ENCODE data around the gene TECPR2. TPM values are rescaled to one million over a fixed set of nuclear protein-coding genes. Genes with fewer than 3 reads are reported as not detected.

The TECPR2 gene
- total RNA-seq, 1 donor from 2014 or later = 38.1 TPM

DNA sequence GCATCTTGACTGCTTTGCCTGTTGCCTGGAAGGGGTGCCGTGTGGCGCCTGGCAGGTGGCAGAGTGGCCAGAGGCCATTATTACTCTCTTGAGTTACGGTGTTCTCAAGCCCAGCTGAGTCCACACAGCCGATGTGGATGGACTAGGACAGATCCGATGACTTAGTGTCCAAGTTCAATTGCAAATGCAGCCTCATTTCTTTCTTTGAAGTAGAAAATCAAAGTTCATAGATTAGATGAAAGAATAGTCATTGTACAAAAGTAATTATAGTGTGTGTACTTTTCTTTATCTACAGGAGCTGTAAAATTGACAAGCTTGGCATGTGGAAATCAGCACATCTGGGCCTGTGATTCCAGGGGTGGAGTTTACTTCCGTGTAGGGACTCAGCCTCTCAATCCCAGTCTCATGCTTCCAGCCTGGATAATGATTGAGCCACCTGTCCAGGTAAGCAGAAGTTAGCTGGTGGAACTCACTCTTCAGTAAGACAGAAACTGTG lies 102.2 kb downstream of the TECPR2 start:
- DNase-seq (ENCODE audit: low spot score) = peak; percentile 38

DNA sequence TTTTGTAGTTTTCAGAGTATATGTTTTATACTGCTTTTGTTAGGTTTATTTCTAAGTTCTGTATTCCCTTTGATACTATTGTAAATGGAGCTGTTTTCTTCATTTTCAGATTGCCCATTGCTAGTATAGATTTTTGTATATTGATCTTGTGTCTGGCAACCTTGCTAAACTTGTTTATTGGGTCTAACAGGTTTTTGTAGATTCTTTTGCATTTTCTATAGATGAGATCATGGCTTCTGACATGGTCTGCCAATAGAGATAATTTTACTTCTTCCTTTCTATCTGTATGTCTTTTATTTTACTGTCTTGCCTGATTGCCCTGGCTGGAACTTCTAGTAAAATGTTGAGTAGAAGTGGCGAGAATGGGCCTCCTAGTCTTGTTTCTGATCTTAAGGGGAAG lies 106.5 kb downstream of the TECPR2 start:
- no peak for DNase-seq (ENCODE audit: low spot score)

DNA sequence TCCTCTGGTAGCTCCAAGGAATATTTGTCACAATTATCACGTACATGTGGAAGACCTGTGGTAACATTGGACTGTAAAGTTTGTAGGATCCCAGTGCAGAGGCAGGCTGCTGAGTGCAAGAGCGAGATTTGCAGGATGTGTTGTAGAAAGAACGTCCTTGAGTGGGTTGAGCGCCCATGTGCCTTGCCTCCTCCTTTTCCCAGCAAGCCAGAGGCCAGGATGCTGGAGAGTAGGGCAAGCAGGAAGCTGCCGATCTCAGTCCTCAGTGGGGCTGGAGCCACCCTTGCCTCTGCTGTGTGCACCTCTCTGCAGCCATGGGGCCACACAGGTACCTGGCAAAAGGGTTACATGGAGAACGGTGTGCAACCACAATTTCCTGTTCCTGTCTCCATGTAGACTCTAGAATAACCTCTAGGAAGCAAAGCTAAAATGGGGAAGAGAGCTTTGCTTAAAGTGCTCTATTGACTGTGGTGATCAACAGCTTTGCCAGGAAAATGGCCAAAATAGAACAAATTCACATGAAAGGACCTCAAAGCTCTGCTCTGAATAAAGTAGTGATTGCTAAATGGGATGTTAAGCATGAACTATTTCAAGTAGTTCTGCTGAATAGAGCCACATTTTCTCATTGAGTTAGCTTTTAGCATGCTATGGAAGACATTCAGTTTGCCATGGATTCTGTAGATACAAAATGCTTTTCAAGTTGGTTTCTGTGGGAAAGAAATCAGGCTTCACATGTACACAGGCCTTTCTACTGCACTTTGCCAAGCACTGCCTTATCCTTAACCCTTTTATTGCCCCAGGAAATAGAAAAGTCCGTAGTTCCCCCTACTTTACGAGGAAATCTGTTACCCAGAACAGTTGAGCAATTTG lies 109.4 kb downstream of the TECPR2 start:
- no peak for DNase-seq (ENCODE audit: low spot score)

DNA sequence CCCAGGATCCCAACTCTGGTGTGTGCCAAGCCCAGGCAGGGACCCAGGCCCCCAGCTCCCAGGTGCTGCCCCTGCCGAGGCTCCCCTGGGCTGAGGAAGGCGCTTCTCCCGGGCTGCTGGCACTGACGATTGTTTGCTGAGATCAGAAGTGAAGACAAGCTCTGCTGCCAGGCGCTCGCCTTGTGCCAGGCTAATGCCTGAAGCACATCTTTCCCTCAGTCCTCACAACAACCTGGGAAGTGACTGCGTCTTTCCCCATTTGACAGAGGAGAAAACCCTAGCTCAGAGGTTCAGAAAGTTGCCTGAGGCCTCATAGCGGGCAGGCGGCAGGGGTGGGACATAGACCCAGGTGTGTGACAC lies 110.0 kb downstream of the TECPR2 start:
- no peak for DNase-seq (ENCODE audit: low spot score)

DNA sequence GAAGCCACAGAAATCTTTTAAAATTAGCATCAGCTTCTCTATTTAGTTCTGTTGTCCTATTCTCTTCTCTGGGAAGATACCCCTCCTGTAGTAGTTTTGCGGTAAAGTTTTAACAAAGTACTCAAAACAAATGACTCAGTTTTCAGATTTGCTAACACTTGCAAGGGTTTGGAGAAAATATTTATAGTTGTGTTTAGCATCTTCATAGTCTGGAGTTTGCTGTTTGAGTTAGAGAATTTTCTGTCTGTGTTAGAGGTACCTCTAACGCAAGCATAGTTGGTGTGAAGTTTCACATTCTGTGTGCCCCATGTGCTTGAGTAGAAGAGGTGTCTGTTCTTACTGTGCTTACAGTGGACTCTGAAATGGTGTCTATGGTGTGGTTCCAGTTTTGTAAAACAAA lies 110.8 kb downstream of the TECPR2 start:
- no peak for DNase-seq (ENCODE audit: low spot score)

DNA sequence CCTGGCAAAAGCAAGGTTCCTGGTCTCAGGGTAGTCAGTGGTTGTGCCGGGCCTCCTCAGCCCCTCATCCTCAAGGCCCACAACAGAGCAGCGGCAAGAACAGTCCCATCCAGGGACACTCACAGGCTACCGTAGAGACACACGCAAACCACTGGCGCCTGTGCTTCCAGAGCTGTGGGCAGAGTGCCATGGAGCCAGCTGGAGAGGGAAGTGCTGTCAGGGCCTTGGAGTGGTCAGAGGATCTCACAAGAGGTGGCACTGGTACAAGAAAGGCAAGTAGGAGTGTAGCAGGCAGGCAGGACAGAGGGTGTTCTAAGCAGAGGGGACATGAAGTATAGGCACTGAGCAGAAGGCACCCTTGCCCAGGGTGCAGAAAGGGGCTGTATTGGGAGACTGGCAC lies 112.2 kb downstream of the TECPR2 start:
- peak; percentile 76 for DNase-seq (ENCODE audit: low spot score)

DNA sequence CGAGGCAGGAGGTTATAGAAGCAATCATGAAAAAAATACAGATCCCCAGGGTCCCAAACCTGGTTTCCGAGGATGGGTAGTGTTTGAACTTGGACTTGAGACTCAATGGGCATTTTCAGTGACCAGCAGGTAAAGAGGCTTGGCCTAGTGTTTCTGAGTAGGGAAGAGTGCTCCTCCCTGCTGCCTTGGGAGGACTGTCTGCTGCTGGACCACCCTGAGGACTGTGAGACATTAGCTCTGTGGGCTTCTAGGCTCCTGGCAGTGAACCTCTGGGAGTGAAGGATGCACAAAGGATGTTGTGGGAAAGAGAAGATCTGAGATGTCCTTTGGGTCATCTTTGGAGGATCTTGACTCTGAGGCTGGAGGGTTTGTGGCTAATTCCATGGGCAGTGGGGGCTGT lies 116.4 kb downstream of the TECPR2 start:
- no peak for DNase-seq (ENCODE audit: low spot score)

DNA sequence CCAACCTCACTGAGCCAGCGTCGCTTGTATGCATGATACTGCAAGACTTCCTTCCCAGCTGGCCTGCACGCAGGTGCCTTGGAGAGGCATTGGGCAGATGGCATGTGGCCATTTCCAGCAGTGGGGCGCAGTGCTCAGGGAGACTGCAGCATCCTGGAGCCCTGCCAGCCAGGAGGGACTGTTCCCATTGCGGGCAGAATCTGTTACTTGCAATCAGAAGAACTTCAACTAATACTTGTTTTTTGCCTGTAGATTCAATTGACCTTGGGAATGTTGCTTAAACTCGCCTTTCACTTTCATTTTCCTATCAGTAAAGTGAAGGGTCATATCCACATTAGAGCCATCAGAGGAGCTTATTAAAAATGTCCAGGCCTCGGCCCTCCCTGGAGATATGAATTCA lies 117.0 kb downstream of the TECPR2 start:
- peak; percentile 57 for DNase-seq (ENCODE audit: low spot score)

DNA sequence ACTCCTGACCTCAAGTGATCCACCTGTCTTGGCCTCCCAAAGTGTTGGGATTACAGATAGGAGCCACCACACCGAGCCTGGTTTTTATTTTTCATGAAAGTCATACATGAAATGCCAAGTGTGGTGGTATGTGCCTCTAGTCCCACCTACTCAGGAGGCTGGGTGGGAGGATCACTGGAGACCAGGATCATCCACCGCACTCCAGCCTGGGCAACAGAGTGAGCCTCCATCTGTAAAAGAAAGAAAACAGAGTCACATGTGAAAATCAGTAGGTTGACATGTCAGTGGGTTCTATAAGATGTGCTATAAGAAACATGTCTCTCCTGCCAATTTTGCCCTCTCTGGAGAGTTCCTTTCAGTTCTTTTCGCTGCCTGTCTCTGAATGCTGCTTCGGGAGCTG lies 118.6 kb downstream of the TECPR2 start:
- no peak for DNase-seq (ENCODE audit: low spot score)

DNA sequence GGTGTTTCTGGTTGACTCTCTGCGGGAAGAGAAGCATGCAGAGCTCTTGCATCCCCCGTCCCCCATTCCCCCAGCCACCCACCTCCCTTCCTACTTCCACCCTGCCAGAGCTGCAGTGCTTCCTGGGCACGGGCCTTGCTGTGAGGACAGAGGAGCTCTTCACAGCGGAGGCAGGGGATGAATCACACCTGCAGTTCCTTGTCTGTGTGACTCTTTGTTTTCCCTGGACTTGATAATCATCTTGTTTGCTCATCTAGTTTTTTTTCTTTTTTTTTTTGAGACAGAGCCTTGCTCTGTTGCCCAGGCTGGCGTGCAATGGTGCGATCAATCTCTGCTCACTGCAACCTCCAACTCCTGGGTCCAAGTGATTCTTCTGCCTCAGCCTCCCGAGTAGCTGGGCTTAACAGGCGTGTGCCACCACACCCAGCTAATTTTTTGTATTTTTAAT lies 119.1 kb downstream of the TECPR2 start:
- DNase-seq (ENCODE audit: low spot score) = peak; percentile 45

DNA sequence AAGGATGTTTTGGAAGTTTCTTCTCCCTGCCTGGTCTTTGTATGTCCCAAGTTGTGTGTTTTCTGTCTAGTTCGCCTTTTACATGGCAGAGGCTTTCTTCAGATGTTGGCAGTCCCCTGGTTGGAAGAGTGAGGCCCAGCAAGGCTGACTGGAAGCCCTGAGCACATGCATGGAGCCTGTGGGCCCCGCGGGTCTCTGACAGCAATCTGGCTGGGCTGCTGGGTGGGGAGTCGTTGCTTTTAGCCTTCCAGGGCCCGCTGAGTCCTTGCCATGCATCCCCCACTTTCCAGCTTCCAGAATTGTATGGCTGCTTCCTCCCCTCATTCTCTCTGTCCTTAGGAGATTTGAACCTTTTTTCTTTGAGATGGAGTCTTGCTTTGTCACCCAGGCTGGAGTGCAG lies 121.6 kb downstream of the TECPR2 start:
- no peak for DNase-seq (ENCODE audit: low spot score)

DNA sequence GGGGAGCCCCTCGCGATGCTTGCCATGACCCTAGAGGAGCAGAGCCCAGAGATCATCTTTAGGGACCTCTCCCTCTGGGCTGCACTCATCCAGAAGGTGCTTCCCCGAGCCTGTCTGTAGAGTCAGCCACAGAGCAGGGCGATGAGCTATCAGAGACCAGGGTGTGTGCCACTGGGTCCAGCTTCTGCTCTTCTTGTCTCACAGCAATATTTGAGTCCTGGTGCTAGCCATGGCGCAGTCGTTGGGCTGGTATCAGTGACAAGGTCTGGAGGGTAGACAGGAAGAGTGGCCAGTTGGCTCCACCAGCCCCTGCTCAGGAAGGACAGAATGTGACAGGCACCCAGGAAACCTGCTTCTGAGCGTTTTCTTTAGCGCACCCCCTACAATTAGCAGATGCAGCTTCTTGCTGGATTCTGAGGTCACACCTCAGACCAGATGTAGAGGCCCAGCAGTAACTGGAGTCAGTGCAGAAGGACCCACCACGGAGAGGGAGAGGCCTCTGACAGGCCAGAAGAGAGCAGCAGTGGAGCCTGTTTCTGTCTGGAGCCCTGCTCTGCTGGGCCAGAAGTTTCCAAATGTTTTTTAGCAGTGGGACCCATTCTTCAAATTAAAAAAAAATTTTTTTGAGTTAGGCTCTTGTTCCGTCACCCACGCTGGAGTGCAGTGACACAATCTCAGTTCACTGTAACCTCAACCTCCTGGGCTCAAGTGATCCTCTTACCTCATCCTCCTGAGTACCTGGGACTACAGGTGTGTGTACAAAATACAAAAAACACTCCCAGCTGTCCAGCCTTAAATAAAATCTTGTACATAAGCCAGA lies 123.2 kb downstream of the TECPR2 start:
- no peak for DNase-seq (ENCODE audit: low spot score)

DNA sequence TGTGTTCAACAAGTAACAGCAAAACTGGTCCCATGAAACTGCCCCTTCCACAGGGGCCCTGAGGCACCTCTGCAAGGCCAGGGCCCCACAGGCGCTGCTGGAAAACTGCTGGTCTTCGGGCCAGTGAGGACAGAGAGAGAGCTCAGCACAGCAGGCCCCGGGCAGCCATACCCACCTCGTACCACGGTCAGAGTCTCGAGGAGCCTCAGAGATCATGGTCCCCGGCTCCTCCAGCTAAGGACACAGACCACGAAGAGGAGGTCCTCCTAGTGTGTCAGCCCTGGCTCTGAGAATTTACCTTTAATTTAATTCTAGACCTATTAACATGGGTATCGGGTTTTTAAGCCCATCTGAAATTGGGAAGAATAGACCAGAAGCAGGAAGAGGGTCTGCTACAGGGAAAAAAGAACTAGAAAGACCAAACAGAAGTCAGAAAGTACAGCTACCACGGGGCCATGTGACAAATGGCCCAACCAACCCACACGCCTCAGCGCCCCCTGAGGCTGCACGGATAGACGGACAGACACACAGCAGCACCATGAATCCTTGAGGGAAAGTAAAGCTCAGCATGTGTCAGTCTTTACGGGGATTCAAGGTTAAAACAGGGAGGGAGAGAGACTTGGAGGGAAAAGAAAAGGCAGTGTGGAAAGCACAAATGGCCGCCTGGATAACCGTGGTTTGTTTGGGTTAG lies 123.9 kb downstream of the TECPR2 start:
- DNase-seq (ENCODE audit: low spot score) = no peak

DNA sequence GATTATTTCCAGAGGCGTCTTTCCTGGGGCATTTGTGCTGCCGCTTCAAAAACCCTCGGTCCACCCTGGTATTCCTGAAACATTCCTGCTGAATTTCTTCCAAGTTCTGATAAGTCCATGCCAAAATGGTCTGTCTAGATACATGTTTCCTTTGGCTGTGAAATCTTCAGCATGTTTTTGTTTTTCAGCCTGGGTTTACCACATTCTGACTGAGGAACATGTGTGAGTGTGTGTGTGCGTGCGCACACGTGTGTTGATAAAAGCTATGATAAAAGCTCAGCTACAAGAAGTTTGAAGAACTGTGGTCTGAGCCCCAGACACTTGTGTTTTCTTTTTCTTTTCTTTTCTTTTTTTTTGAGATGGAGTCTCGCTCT lies 124.5 kb downstream of the TECPR2 start:
- no peak for DNase-seq (ENCODE audit: low spot score)

DNA sequence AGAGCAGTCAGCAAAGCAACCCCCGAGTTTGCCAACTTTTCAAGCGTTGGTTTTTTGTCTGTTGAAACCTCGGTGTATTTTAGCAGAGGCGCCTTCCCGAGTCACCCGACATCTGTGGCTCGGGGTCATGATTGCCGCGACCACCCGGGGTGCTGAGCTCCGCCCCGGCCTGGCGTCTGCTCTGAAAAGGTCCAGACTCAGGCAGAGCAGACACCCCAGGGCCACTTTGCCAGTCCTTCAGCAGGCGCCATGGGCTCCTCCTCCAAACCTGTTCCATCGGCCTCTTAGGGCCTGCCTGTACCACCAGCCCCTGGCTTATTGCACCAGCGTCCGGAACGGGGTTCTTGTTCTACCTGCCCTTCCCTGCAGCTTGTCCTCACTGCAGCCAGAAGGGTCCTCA lies 127.7 kb downstream of the TECPR2 start:
- no peak for DNase-seq (ENCODE audit: low spot score)

DNA sequence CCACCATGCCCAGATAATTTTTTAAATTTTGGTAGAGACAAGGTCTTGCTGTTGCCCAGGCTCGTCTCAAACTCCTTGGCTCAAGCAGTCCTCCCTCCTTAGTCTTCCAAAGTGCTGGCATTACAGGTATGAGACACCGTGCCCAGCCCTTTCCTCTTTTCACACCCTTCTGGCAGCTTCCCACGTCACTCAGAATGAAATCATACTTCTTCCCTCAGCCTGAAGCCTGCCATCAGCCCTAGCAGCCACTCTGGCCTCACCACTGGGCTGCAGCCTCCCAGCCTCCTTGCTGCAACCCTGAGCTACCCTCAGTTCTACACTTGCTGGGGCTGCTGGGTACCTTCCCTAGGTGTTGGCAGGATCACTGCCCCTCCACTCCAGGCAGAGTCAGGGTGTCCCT lies 128.6 kb downstream of the TECPR2 start:
- DNase-seq (ENCODE audit: low spot score) = no peak

DNA sequence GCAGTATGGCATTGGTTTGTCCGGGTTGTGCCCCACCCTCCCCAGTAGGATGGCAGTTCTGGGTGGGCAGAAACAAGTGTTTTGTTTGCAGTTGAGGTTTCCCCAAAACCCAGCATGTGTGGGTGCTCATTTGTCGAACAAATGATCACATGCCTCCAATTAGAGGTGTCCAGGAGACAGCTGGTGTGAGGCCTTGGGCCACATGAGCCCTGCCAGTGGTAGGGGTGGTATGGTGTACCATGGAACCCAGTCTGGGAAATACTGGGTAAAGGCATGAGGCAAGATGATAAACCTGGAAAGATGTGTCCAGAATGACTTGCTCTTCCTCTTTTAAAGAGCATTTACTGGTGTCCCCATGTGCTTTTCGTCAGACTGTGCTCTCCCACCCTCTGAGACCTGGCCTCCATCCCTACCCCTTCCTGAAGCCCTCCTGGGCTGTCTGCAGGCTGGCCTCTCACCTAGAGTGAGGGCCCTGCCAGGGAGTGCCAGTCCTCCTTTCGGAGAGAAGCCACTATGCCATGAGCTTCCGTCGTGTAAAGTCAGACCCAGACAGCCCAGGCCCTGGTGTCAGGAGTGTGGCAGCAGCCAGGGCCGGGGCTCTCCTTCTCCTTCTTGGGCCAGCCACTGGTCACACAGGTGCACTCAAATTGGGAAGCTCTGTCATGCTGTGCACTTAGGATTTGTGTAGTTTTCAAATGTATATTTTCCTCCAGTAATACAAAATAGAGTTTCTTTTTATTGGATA lies 129.2 kb downstream of the TECPR2 start:
- no peak for DNase-seq (ENCODE audit: low spot score)

DNA sequence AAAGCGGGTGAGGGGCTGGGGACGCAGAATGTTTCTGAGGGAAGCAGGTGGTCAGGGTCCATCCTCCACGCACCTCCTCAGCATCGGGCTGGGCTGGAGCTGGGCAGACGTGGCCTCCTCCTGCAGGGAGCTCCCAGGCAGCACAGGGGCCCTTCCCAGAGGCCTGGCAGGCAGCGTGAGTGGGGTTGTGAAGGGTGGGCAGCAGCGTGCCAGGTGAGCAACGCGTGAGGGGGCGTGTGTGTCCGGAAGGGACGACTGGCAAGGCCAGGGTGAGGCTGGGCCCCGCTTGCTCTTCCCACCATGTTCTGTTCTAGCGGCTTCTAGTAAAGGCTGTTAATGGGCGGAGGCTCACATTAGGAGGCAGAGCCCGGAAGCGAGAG lies 129.8 kb downstream of the TECPR2 start:
- no peak for DNase-seq (ENCODE audit: low spot score)

DNA sequence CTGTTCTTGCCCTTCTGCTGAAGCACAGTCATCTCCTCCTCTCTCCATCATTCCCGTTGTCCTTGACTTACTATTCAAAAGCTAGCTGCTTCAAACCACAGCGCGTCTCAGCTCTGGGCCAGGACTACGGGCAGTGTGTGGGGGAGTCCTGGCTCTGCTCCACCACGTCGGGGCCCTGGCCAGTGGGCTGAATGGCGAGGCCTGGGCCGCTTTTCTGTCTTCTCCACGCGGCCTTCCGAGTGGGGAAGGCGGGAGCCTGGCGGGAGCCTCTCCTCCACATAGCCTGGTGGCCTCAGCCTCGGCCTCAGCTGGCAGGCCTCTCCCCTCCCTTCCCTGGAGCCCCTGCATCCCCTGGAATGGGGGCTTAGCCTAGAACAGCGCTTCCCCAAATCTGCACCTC lies 130.4 kb downstream of the TECPR2 start:
- DNase-seq (ENCODE audit: low spot score) = no peak

DNA sequence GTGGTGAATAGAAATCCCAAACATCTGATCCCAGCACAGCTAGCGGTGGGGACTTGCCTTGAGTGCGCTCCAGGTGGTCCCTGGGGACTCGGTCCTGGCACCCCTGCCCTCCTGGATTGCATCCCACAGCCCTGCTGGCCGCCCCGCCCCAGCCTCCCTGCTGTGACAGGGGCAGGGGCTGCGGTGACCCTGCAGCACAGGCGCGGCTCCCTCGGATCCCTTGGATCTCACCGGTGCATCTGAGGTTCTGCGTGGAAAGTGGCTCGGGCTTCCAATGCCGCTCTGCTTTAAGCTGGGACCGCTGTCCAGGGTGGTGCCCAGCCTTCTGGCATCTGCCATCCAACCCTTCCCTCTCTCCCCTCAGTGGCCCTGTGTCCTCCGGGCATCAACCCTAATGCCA lies 130.8 kb downstream of the TECPR2 start:
- DNase-seq (ENCODE audit: low spot score) = no peak

DNA sequence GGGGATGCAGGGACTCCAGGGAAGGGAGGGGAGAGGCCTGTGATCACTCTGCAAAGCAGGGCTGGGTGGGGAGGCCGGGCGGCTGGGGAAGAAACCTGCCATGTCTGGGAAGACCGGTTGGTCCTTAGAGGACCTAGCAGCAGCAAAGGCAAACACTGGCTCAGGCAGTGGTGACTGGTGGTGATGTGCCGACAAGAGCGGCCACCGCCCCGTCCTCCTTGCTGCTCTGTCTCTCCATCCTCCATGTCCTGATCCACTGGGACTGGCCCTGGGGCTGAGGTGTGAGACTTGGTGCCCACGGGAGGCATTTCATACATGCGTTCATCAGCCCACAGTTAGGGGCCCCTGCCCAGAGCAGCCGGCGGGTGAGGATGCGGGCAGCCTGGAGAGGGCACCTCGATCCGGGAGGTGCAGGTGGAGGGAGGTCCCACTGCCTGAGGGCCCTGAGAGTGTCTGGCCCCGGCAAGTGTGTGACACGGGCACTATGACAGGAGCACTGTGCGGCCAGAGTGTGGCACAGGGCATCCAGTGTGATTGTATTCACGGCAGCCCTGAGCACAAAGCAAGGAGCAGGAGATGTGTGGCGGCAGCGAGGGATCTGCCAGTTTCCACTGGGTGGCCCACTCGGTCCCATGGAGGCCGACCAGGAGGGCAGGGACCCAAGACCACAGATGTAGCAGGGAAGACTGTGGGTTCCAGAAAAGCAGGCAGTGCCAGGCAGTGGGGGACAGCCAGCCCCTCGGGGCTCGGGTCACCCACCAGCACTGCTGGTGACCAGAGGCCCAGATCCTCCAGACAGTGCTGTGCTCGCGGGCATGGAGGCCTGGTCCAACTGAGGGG lies 133.0 kb downstream of the TECPR2 start:
- DNase-seq (ENCODE audit: low spot score) = no peak

All from mucosa of gallbladder (tissue), 1 donor.